GM12878 (cell line): Measurements from ENCODE around the gene ANO1. TPM values are rescaled to one million over a fixed set of nuclear protein-coding genes. Genes with fewer than 3 reads are reported as not detected.

Experiments used
- E4F1 ChIP-seq: fragments of 450-650 bp; IDR thresholded peaks from 2 replicates; pipeline ENCODE4 v1.6.1; 2018; ENCODE audit warnings: borderline replicate concordance, mild to moderate bottlenecking; ENCODE audit not compliant: partially characterized antibody
- EGR1 ChIP-seq, 2 experiments: IDR thresholded peaks; 1 replicate in 1 of 2; 2 replicates in 1 of 2; pipeline ENCODE4 v1.6.1; 2011 to 2012; ENCODE audit warnings: low read depth in 2 of 2, low read length in 2 of 2, borderline replicate concordance in 1 of 2, mild to moderate bottlenecking in 1 of 2, moderate library complexity in 1 of 2
- HDAC6 ChIP-seq: fragments of 200-600 bp; sonication (generic); IDR thresholded peaks from one replicate; pipeline ENCODE4 v1.8.0; 2017; ENCODE audit warnings: antibody characterized with exemption; ENCODE audit not compliant: unreplicated experiment
- NFIC ChIP-seq: IDR thresholded peaks from 2 replicates; pipeline ENCODE4 v1.6.1; 2012; ENCODE audit warnings: low read depth, mild to moderate bottlenecking, inconsistent platforms, low read length, moderate library complexity
- RAD21 ChIP-seq: IDR thresholded peaks from 2 replicates; pipeline ENCODE4 v1.6.1; 2011; ENCODE audit warnings: mild to moderate bottlenecking, low read depth, low read length, moderate library complexity; ENCODE audit not compliant: insufficient read depth
- RB1 ChIP-seq: fragments of 450-650 bp; formaldehyde crosslinking; IDR thresholded peaks from 2 replicates; pipeline ENCODE4 v1.6.1; 2017; ENCODE audit warnings: mild to moderate bottlenecking, borderline replicate concordance
- polyA plus RNA-seq, 11 experiments: library from polyadenylated mRNA; depleted of rRNA in 4 of 11; unstranded in 6 of 11; stranded (reverse) in 5 of 11; fragments of >200 nt; fragmentation: Nextera tagmentation in 4 of 11; fragmentation: Illumina TruSeq in 1 of 11; extraction: Ambion mirVana in 4 of 11; extraction: Trizol in 1 of 11; gene quantifications; 1 replicate in 1 of 11; 2 replicates in 10 of 11; pipeline versions ENCODE4 v1.2.1 to v1.2.3, GENCODE V29; 2011 to 2016; ENCODE audit warnings: inconsistent platforms in 2 of 11, missing spikeins in 2 of 11, low read depth in 1 of 11
- total RNA-seq, 4 experiments: library from RNA; depleted of rRNA in 3 of 4; stranded (reverse); fragments of >200 nt in 3 of 4; fragmentation: Illumina TruSeq in 1 of 4; extraction: Trizol in 1 of 4; gene quantifications; 2 replicates each; pipeline versions ENCODE4 v1.2.1 to v1.2.3, GENCODE V29; 2013 to 2021
- TF ChIP-seq, protein P1 (sequence below): fragments of 450-650 bp; IDR thresholded peaks from 2 replicates; pipeline ENCODE4 v1.6.1; 2017; ENCODE audit warnings: mild to moderate bottlenecking

The ANO1 gene
- total and polyA plus RNA-seq, 10 of the 15 experiments (the other 5 are each of a cell fraction or from before 2014, with no cell fraction given) = 0.01 to 0.38 (median 0.06) TPM; not detected in 7

DNA sequence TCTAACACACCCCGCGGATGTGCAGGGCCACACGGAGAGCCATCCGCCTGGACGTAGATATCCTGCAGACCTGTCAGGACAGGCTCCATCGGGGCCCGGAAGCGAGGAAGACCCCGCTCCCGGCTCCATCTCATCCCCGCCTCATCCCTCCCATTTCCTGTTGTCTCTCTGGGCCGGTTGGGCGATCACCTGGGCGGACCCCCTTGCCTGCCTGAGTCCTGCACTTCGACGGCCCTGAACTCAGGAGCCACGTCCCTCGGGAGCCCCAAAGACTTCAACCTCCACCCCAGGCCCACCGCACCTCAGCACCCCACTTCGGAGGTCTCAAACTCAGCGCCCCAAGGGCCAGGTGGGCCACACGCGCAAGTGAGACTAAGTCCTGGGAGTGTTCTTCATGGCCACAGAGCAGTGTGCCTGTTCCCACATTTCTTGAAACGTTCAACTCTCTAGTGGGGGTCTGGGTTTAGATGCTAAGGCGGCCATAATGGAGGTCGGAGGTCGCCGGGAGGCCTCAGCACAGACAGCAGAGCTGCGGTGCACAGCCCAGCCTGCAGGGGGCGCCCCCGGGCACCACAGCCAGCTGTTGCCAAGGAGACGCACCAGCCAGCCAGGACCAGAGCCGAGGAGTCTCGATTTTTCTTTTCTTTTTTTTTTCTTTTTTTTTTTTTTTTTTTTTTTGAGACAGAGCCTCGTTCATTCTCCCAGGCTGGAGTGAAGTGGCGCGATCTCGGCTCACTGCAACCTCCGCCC, 99.0 kb downstream of the ANO1 start (continued):
- no peak for TF ChIP-seq EGR1 (IDR thresholded peaks at IDR 0.05; ENCODE audit: borderline replicate concordance in 1 of 2, low read depth in 2 of 2, low read length in 2 of 2)
- TF ChIP-seq HDAC6 = no peak
- TF ChIP-seq NFIC = no peak
- TF ChIP-seq E4F1 = no peak
- TF ChIP-seq RAD21 = 0 out of 2 replicates have a peak, but pooled peaks have one; percentile 3
- TF ChIP-seq RB1 = no peak
- TF ChIP-seq, protein P1, sequence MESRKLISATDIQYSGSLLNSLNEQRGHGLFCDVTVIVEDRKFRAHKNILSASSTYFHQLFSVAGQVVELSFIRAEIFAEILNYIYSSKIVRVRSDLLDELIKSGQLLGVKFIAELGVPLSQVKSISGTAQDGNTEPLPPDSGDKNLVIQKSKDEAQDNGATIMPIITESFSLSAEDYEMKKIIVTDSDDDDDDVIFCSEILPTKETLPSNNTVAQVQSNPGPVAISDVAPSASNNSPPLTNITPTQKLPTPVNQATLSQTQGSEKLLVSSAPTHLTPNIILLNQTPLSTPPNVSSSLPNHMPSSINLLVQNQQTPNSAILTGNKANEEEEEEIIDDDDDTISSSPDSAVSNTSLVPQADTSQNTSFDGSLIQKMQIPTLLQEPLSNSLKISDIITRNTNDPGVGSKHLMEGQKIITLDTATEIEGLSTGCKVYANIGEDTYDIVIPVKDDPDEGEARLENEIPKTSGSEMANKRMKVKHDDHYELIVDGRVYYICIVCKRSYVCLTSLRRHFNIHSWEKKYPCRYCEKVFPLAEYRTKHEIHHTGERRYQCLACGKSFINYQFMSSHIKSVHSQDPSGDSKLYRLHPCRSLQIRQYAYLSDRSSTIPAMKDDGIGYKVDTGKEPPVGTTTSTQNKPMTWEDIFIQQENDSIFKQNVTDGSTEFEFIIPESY = no peak
